Measurements from ENCODE around the gene CCDC91.
"Not testable (repeated sequence)": the region's sequence is repeated elsewhere in the genome, so short reads cannot be mapped to it uniquely, and the experiment has no call there.

CCDC91 gene

GRCh38 chr12:28457785-28458184 lies 267.5 kb downstream of the CCDC91 start:
- no peak for DNase-seq (ENCODE audit: low read depth in 2 of 2)

GRCh38 chr12:28459481-28459880 lies 269.2 kb downstream of the CCDC91 start:
- DNase-seq (ENCODE audit: low read depth in 2 of 2), result no peak

- DNase-seq (ENCODE audit: low read depth in 2 of 2), result no peak
Measured at GRCh38 chr12:28460420-28461130, 270.3 kb downstream of the CCDC91 start.

GRCh38 chr12:28463396-28463795 lies 273.1 kb downstream of the CCDC91 start:
- no peak for DNase-seq (ENCODE audit: low read depth in 2 of 2)

- not testable (repeated sequence) for DNase-seq (ENCODE audit: low read depth in 2 of 2)
Measured at GRCh38 chr12:28471762-28472161, 281.5 kb downstream of the CCDC91 start.

- not testable (repeated sequence) for DNase-seq (ENCODE audit: low read depth in 2 of 2)
Measured at GRCh38 chr12:28476206-28476605, 285.9 kb downstream of the CCDC91 start.

- not testable (repeated sequence) for DNase-seq (ENCODE audit: low read depth in 2 of 2)
Measured at GRCh38 chr12:28479097-28479496, 288.8 kb downstream of the CCDC91 start.

GRCh38 chr12:28479683-28480082 lies 289.4 kb downstream of the CCDC91 start:
- DNase-seq (ENCODE audit: low read depth in 2 of 2), result no peak

- no peak for DNase-seq (ENCODE audit: low read depth in 2 of 2)
Measured at GRCh38 chr12:28484156-28484555, 293.9 kb downstream of the CCDC91 start.

GRCh38 chr12:28486521-28486920 lies 296.3 kb downstream of the CCDC91 start:
- DNase-seq (ENCODE audit: low read depth in 2 of 2), result no peak

- no peak for DNase-seq (ENCODE audit: low read depth in 2 of 2)
Measured at GRCh38 chr12:28489246-28489645, 299.0 kb downstream of the CCDC91 start.

- no peak for DNase-seq (ENCODE audit: low read depth in 2 of 2)
Measured at GRCh38 chr12:28497889-28498411, 307.7 kb downstream of the CCDC91 start.

- no peak for DNase-seq (ENCODE audit: low read depth in 2 of 2)
Measured at GRCh38 chr12:28498850-28499249, 308.6 kb downstream of the CCDC91 start.

GRCh38 chr12:28500373-28501024 lies 310.2 kb downstream of the CCDC91 start:
- no peak for DNase-seq (ENCODE audit: low read depth in 2 of 2)

- no peak for DNase-seq (ENCODE audit: low read depth in 2 of 2)
Measured at GRCh38 chr12:28506271-28506670, 316.0 kb downstream of the CCDC91 start.

GRCh38 chr12:28507033-28507432 lies 316.8 kb downstream of the CCDC91 start:
- no peak for DNase-seq (ENCODE audit: low read depth in 2 of 2)

GRCh38 chr12:28507867-28508266 lies 317.6 kb downstream of the CCDC91 start:
- no peak for DNase-seq (ENCODE audit: low read depth in 2 of 2)

GRCh38 chr12:28512406-28512805 lies 322.1 kb downstream of the CCDC91 start:
- no peak for DNase-seq (ENCODE audit: low read depth in 2 of 2)

GRCh38 chr12:28512876-28513275 lies 322.6 kb downstream of the CCDC91 start:
- DNase-seq (ENCODE audit: low read depth in 2 of 2), result no peak

GRCh38 chr12:28513983-28514382 lies 323.7 kb downstream of the CCDC91 start:
- DNase-seq (ENCODE audit: low read depth in 2 of 2), result no peak

- no peak for DNase-seq (ENCODE audit: low read depth in 2 of 2)
Measured at GRCh38 chr12:28517101-28517500, 326.8 kb downstream of the CCDC91 start.

- no peak for DNase-seq (ENCODE audit: low read depth in 2 of 2)
Measured at GRCh38 chr12:28527631-28528249, 337.5 kb downstream of the CCDC91 start.

- no peak for DNase-seq (ENCODE audit: low read depth in 2 of 2)
Measured at GRCh38 chr12:28535216-28535615, 345.0 kb downstream of the CCDC91 start.
